C4-2B (cell line): ENCODE data around the gene BLVRB.
"Not testable (repeated sequence)": the region's sequence is repeated elsewhere in the genome, so short reads cannot be mapped to it uniquely, and the experiment has no call there.

Experiments used
- ZFX ChIP-seq: fragments of 450-650 bp; IDR thresholded peaks from 2 replicates; pipeline ENCODE4 v1.6.1; 2017
- TF ChIP-seq, protein P1 (sequence below): fragments of 450-650 bp; conservative IDR thresholded peaks from 2 replicates; pipeline ENCODE4 v1.5.1; 2017; ENCODE audit warnings: mild to moderate bottlenecking

DNA sequence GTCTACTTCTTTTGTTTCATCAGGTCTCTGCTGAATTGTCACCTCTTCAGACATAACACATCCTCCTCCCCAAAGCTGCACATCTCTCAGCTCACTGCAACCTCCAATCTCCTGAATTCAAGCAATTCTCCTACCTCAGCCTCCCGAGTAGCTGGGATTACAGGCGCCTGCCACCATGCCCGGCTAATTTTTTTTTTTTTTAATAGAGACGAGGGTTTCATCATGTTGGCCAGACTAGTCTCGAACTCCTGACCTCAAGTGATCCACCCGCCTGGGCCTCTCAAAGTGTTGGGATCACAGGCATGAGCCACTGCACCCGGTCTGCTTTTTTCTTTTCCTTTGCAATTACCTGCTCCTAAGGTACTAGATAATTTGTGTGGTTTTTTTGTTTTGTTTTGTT lies 32.8 kb downstream of the BLVRB start:
- TF ChIP-seq, protein P1, sequence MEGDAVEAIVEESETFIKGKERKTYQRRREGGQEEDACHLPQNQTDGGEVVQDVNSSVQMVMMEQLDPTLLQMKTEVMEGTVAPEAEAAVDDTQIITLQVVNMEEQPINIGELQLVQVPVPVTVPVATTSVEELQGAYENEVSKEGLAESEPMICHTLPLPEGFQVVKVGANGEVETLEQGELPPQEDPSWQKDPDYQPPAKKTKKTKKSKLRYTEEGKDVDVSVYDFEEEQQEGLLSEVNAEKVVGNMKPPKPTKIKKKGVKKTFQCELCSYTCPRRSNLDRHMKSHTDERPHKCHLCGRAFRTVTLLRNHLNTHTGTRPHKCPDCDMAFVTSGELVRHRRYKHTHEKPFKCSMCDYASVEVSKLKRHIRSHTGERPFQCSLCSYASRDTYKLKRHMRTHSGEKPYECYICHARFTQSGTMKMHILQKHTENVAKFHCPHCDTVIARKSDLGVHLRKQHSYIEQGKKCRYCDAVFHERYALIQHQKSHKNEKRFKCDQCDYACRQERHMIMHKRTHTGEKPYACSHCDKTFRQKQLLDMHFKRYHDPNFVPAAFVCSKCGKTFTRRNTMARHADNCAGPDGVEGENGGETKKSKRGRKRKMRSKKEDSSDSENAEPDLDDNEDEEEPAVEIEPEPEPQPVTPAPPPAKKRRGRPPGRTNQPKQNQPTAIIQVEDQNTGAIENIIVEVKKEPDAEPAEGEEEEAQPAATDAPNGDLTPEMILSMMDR: not testable (repeated sequence)
- TF ChIP-seq ZFX: not testable (repeated sequence)
